SH-SY5Y (cell line): Measurements from ENCODE around the gene C2orf72.

Experiments used
- GATA2 ChIP-seq: IDR thresholded peaks from 2 replicates; pipeline ENCODE4 v1.6.1; 2011; ENCODE audit warnings: mild to moderate bottlenecking, low read depth, low read length
- GATA3 ChIP-seq: IDR thresholded peaks from 2 replicates; pipeline ENCODE4 v1.6.1; 2011; ENCODE audit warnings: low read depth, mild to moderate bottlenecking, low read length, moderate library complexity

The C2orf72 gene

DNA sequence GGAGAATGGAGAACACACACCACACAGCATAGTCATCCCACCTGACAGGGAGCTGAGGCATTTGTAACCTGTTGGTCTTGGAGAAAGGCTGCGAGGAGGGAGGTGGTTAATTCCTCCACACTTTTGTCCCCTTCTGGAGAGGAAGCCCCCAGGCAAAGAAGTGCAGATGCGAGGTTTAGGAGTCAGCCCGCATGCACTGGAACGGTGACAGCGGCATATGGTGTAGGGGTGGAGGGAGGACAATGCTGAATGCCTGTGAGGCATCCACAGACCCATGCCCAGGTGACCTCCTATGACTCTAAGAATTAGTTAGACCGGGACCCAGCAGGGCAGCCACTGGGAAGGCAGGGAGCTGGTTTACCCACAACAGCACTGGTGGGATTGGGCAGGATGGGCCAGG is 29.2 kb upstream of the C2orf72 start:
- no peak for TF ChIP-seq GATA3
- no peak for TF ChIP-seq GATA2

GRCh38 chr2:231009236-231009919 is 27.9 kb upstream of the C2orf72 start:
- TF ChIP-seq GATA2 (no peak), GATA3 (no peak)

GRCh38 chr2:231010201-231010730 is 27.1 kb upstream of the C2orf72 start:
- TF ChIP-seq GATA2 (no peak), GATA3 (no peak)

- no peak for TF ChIP-seq GATA2
- no peak for TF ChIP-seq GATA3
Observed at GRCh38 chr2:231011526-231011925, 25.8 kb upstream of the C2orf72 start.

DNA sequence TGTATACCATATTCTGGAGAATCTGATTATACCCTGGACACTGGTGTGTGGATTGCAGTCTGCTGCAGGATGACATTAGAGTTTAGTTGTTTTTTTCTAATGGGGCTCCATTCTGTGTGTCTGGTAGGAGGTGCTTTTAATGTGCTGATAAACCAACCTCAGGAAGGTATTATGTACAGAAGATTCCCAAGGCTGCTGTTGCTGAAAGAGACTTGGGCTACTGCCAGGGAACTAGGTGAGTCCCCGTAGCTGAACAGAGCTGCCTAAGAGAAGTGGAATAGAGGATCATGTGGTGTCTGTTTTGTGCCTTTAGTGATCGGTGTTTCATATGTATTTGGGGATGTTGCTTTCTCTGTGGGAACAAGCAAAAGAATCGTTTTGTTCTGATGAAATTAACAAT is 24.9 kb upstream of the C2orf72 start:
- no peak for TF ChIP-seq GATA2
- no peak for TF ChIP-seq GATA3

- TF ChIP-seq GATA2 (no peak), GATA3 (no peak)
Observed at GRCh38 chr2:231013820-231014219, 23.5 kb upstream of the C2orf72 start.

GRCh38 chr2:231015478-231015877 is 21.8 kb upstream of the C2orf72 start:
- TF ChIP-seq GATA2 (no peak), GATA3 (no peak)

GRCh38 chr2:231015926-231016325 is 21.4 kb upstream of the C2orf72 start:
- TF ChIP-seq GATA3 (no peak), GATA2 (no peak)

DNA sequence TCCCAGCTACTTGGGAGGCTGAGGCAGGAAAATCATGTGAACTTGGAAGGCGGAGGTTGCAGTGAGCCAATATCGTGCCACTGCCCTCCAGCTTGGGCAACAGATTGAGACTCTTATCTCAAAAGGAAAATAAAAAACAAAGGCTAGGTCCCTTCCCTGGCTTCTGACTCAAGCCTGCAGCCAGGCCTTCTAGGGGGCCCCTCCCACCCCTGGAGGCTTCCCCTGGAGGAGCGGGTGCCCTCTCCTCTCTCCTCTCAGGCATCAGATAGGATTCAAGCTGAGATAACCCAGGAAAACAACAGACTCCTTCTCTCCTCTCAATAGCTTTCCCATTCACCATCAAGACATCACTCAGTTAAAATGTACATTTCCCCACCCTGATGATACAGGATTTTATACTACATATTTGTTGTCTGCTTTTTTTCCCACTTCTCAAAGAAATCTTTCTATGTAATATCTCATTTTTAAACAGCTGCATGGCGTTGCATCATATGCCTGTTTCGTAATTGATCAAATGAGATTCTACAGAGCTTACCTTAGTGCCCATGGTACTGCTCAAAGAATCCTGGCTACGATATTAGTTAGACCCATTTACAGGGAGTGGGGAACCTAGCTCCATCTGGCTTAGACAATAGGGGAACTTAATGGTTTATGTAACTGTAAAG is 20.6 kb upstream of the C2orf72 start:
- no peak for TF ChIP-seq GATA2
- no peak for TF ChIP-seq GATA3

DNA sequence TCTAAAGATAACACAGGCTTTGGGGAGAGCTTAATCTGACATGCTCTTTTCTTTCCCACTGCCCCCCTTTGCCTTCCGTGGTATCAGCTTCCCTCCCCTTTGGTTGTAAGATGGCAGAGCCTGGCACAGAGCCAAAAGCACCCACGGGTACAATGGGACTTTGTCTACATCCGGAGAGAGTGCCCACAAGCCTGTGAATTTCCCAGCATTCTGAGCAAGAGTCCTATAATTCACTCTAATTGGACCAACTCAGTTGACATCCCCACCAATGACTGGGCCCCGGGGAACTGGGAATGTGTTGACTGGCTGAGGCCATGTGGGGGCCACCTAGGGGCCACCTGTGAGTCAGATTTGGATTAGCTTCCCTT is 20.1 kb upstream of the C2orf72 start:
- TF ChIP-seq GATA3 (no peak), GATA2 (no peak)

DNA sequence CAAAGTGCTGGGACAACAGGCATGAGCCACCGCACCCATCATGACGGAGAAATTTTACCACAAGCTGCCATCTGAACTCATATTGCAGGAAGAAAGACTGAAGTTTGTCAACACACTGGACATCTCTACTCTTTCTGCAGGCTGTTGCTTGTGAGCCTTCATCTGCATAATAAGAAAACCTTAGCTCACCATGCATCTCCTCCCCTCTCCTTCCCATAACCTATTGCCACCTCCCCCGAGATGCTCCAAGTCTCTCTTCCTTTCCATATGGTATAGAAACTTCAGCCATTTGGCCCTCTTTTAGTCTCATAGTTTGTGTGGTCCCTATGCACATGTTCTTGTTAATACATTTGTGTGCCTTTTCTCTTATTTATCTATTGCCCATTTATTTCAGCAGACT is 19.1 kb upstream of the C2orf72 start:
- TF ChIP-seq GATA3, result no peak

DNA sequence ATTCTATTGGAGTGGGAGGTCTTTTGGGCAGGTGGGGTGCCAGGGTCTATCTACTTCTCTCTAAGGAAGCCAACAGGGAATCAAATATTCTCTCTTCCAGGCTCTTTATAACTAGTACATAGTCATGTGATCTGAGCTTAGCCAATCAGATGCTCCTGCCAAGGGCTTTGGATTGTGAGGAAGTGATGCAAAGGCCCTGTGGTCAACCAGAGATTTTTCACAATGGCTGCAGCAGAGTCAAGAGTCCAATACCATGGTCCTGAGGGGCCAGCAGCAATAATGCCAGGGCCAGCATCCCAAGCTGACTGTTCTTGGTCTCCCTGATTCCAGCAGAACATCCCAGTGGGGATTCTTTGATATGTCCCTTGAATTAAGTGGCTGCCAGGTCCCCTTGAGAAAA is 8.4 kb upstream of the C2orf72 start:
- TF ChIP-seq GATA3, result no peak
- TF ChIP-seq GATA2, result no peak

GRCh38 chr2:231029563-231029962 is 7.8 kb upstream of the C2orf72 start:
- TF ChIP-seq GATA2 (no peak), GATA3 (no peak)

DNA sequence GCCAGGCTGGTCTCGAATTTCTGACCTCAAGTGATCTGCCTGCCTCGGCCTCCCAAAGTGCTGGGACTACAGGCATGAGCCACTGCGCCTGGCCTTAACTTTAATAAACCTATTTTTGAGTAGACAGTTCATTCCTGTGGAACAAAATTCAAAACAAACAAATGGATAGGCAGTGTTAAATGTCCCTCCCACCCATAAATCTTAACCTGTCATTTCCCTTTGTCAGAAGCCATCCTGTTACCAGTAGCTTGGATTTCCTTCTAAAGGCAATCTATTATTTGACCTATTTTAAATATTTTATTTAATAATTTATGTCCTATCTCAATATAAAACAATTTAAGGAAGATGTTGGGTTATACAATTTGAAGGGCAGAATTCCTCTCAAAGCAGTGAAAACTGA is 6.6 kb upstream of the C2orf72 start:
- TF ChIP-seq GATA2 (no peak), GATA3 (no peak)

DNA sequence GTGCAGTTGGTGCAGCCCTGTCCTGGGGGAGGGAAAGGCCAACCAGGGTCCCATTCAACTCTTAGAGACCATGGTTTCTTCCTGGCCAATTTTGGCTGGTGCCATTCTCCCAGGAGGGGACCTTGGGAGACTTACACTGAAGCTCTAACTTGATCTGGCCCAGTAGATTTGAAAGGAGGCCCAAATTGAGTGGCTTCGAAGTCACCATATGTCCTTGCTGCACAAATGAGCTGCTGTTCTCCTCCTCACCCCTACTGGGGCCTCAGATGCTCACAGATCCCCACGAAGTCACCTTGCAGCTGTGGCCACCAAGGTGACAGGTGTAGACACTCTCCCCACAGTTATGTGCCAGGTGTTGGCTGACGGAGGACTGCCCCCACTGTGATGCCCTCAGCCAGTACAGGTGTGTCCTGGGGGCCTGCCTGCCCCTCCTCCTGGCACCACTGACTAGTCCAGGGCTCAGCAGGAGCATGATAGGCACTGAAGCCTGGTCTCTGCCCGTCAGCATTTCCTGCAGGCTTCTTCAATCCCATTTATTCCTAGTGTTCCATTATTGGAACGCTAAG is 4.7 kb upstream of the C2orf72 start:
- TF ChIP-seq GATA3 (no peak), GATA2 (no peak)
